RWPE1 (cell line): ENCODE results near the gene DEPDC5.

Experiments
- CTCF ChIA-PET: fragments of 350-600 bp; sonication (Branson Sonifier 250); formaldehyde crosslinking; extraction: SDS; loops from one replicate; lab custom pipeline; 2021; lab: Yijun Ruan, JAX
- POLR2A ChIA-PET: fragments of 400-600 bp; formaldehyde crosslinking; extraction: SDS; loops from one replicate; lab custom pipeline; 2020; ENCODE audit warnings: antibody characterized with exemption; ENCODE audit not compliant: low non-redundant PET; lab: Yijun Ruan, JAX
- DNase-seq: peaks from one replicate; pipeline ENCODE4 v3.0.0; 2012; ENCODE audit warnings: low spot score
- H3K27ac ChIP-seq: fragments of 450-650 bp; 2 replicates; pipeline ENCODE4 v1.5.1; 2017
- TF ChIP-seq, protein P1 (sequence below): fragments of 450-650 bp; conservative IDR thresholded peaks from 2 replicates; pipeline ENCODE4 v1.5.1; 2017; ENCODE audit warnings: low read depth, mild to moderate bottlenecking

The DEPDC5 gene

DNA sequence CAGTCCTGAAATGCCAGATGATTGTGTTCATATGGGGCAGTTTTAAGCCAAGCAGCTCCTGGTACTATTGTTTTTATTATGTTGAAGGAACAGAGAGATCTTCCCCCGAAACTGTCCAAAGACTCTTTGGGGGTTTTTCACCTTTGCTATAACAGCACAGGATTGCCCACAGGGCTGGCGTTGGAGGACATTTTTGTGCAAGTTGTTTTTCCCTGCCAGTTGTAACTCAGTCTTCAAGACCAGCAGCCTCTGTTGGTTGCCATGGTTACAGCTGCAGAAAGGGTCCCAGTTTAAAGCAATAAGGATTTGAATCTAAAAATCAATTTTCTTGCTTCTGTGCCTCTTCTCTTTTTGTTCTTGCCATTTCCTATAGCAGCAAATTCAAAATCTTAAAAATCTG lies 145.1 kb downstream of the DEPDC5 start:
- no peak overlapping the region for H3K27ac ChIP-seq
- TF ChIP-seq, protein P1, sequence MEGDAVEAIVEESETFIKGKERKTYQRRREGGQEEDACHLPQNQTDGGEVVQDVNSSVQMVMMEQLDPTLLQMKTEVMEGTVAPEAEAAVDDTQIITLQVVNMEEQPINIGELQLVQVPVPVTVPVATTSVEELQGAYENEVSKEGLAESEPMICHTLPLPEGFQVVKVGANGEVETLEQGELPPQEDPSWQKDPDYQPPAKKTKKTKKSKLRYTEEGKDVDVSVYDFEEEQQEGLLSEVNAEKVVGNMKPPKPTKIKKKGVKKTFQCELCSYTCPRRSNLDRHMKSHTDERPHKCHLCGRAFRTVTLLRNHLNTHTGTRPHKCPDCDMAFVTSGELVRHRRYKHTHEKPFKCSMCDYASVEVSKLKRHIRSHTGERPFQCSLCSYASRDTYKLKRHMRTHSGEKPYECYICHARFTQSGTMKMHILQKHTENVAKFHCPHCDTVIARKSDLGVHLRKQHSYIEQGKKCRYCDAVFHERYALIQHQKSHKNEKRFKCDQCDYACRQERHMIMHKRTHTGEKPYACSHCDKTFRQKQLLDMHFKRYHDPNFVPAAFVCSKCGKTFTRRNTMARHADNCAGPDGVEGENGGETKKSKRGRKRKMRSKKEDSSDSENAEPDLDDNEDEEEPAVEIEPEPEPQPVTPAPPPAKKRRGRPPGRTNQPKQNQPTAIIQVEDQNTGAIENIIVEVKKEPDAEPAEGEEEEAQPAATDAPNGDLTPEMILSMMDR = no peak
- ChIA-PET CTCF (no interaction called here), POLR2A (no interaction called here)
- DNase-seq = no peak

- TF ChIP-seq, protein P1 = no peak
- CTCF ChIA-PET = no interaction called here
- DNase-seq = no peak
- H3K27ac ChIP-seq = no peak overlapping the region
- POLR2A ChIA-PET = no interaction called here
Measured at GRCh38 chr22:31899669-31900068, 145.8 kb downstream of the DEPDC5 start.

- CTCF ChIA-PET = no interaction called here
- POLR2A ChIA-PET = no interaction called here
- no peak overlapping the region for H3K27ac ChIP-seq
- DNase-seq = no peak
- TF ChIP-seq, protein P1 = no peak
Measured at GRCh38 chr22:31901388-31902137, 147.7 kb downstream of the DEPDC5 start.

DNA sequence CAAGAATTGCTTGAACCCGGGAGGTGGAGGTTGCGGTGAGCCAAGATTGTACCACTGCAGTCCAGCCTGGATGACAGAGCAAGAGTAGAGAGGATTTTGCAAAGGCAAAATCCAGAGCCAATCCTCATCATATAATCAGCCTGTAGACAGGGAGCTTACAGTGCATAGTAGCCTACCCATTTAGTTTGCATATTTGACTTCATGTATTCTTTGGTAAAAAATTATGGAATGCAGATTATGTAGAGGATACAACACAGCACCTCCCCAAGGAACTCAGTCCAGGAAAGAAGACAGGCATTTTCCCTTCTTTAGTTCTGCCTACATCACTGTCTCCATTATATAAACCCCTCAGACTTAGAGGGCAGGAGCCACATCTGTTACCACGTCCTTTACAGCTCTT lies 150.8 kb downstream of the DEPDC5 start:
- TF ChIP-seq, protein P1 = no peak
- ChIA-PET POLR2A (no interaction called here), CTCF (no interaction called here)
- no peak for DNase-seq
- no peak overlapping the region for H3K27ac ChIP-seq

- DNase-seq = no peak
- TF ChIP-seq, protein P1 = no peak
- POLR2A ChIA-PET = no interaction called here
- H3K27ac ChIP-seq = no peak overlapping the region
- CTCF ChIA-PET = no interaction called here
Measured at GRCh38 chr22:31905356-31905755, 151.5 kb downstream of the DEPDC5 start.

DNA sequence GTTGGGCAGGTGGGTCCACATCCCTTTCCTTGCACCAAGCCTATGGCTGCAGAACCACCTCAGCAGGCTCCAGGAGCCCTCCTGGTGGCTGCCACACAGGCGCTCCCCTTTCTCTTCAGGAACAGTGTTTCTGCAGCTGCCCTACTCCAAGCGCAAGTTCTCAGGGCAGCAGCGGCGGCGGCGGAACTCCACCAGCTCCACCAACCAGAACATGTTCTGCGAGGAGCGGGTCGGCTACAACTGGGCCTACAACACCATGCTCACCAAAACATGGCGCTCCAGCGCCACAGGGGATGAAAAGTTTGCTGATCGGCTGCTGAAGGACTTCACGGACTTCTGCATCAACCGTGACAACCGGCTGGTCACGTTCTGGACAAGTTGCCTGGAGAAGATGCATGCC lies 152.3 kb downstream of the DEPDC5 start:
- no peak for DNase-seq
- POLR2A ChIA-PET = no interaction called here
- CTCF ChIA-PET = no interaction called here
- TF ChIP-seq, protein P1 = no peak
- no peak overlapping the region for H3K27ac ChIP-seq
